CD4-positive, alpha-beta memory T cell (primary cell): ENCODE measurements around the gene ST7L. TPM values are rescaled to one million over a fixed set of nuclear protein-coding genes. Genes with fewer than 3 reads are reported as not detected.

Experiments used
- CTCF ChIA-PET: fragments of 350-600 bp; sonication (Branson Sonifier 250); formaldehyde crosslinking; loops from one replicate; lab custom pipeline; 2021; ENCODE audit warnings: inconsistent platforms; ENCODE audit not compliant: partially characterized antibody; lab: Charles Lee
- POLR2A ChIA-PET: fragments of 350-600 bp; sonication (Branson Sonifier 250); formaldehyde crosslinking; loops from one replicate; lab custom pipeline; 2021; ENCODE audit not compliant: partially characterized antibody; lab: Charles Lee
- DNase-seq, 5 donors: peaks; one replicate each; pipeline versions ENCODE4 v3.0.0 to v3.0.0-alpha.2; 2020 to 2022; ENCODE audit warnings: mixed read lengths in 1 of 5
- H3K27ac ChIP-seq: one replicate; pipeline ENCODE4 v1.7.0; 2013; ENCODE audit warnings: low read depth, low read length
- H3K27me3 ChIP-seq: 2 replicates; pipeline ENCODE4 v1.7.0; 2013; ENCODE audit warnings: mild to moderate bottlenecking, low read length, moderate library complexity; ENCODE audit not compliant: insufficient read depth
- H3K36me3 ChIP-seq: 2 replicates; pipeline ENCODE4 v1.7.0; 2013; ENCODE audit warnings: mild to moderate bottlenecking, low read length, moderate library complexity; ENCODE audit not compliant: insufficient read depth
- H3K4me1 ChIP-seq: 2 replicates; pipeline ENCODE4 v1.7.0; 2013; ENCODE audit warnings: mild to moderate bottlenecking, low read length, moderate library complexity; ENCODE audit not compliant: insufficient read depth
- H3K4me3 ChIP-seq, 2 donors: one replicate each; pipeline ENCODE4 v1.7.0; 2013; ENCODE audit warnings: low read length in 2 of 2, mild to moderate bottlenecking in 1 of 2
- H3K9me3 ChIP-seq, 2 donors: one replicate each; pipeline ENCODE4 v1.7.0; 2013; ENCODE audit warnings: low read length in 2 of 2, control low read depth in 1 of 2; ENCODE audit not compliant: control insufficient read depth in 1 of 2
- H3K27ac Mint-ChIP-seq, 7 donors: one replicate each; pipeline ENCODE4 v1.8.0; 2020 to 2021; ENCODE audit warnings: mixed read lengths in 7 of 7, mild to moderate bottlenecking in 6 of 7, inconsistent platforms in 3 of 7, moderate library complexity in 3 of 7
- H3K27me3 Mint-ChIP-seq, 2 donors: one replicate each; pipeline ENCODE4 v1.8.0; 2020 to 2021; ENCODE audit warnings: mixed read lengths in 2 of 2
- H3K36me3 Mint-ChIP-seq, 2 donors: one replicate each; pipeline ENCODE4 v1.8.0; 2020 to 2021; ENCODE audit warnings: mixed read lengths in 2 of 2, inconsistent platforms in 1 of 2, mild to moderate bottlenecking in 1 of 2
- H3K4me1 Mint-ChIP-seq, 4 donors: one replicate each; pipeline ENCODE4 v1.8.0; 2020 to 2021; ENCODE audit warnings: mixed read lengths in 4 of 4, mild to moderate bottlenecking in 1 of 4
- H3K4me3 Mint-ChIP-seq, 8 donors: one replicate each; pipeline ENCODE4 v1.8.0; 2020 to 2021; ENCODE audit warnings: mixed read lengths in 8 of 8, mild to moderate bottlenecking in 7 of 8, moderate library complexity in 6 of 8, inconsistent platforms in 3 of 8
- H3K9me3 Mint-ChIP-seq, 8 donors: one replicate each; pipeline ENCODE4 v1.8.0; 2020 to 2021; ENCODE audit warnings: mixed read lengths in 8 of 8, mild to moderate bottlenecking in 5 of 8, inconsistent platforms in 3 of 8, moderate library complexity in 1 of 8
- intact Hi-C: fragments of 100-400 bp; cut with micrococcal nuclease; formaldehyde crosslinking; loops from one replicate; pipeline ENCODE4 v1.15.1; 2023
- polyA plus RNA-seq, 2 donors: library from polyadenylated mRNA; unstranded; fragments of 300-500 nt; fragmentation: Illumina TruSeq; gene quantifications; one replicate each; pipeline ENCODE4 v1.2.3, GENCODE V29; 2021
- total RNA-seq, 2 experiments: library from RNA; stranded (reverse); gene quantifications; one replicate each; pipeline ENCODE4 v1.2.3, GENCODE V29; 2021

Gene ST7L
- total and polyA plus RNA-seq, 4 experiments from 2014 or later = 10.9 to 27.2 (median 19.1) TPM

- peaks cover 2 to 21% (median 10%) of the 10 kb centered on the region in 4 donors for H3K4me1 Mint-ChIP-seq
- DNase-seq = no peak
- peaks cover 18% of the 10 kb centered on the region for H3K4me1 ChIP-seq
- no peak overlapping the region for H3K4me3 ChIP-seq
- no peaks in the 10 kb centered on the region for H3K36me3 ChIP-seq
- peaks cover 32 to 39% of the 10 kb centered on the region in 2 donors for H3K27me3 Mint-ChIP-seq
- CTCF ChIA-PET = interaction anchor here (0.9 to 1.0 kb wide), 2 partner anchors 204 to 211 kb away, joined by 3 to 5 read pairs; partner anchors contain the start of gene PPM1J
- intact Hi-C loops = no loop called here
- POLR2A ChIA-PET = interaction anchor here (0.6 kb wide), 1 partner anchor 140 kb away, joined by 3 read pairs; no protein-coding TSS in a partner anchor
- H3K9me3 ChIP-seq = no peaks in the 10 kb centered on the region
- H3K27ac Mint-ChIP-seq = no peak overlapping the region
- no peaks in the 10 kb centered on the region for H3K36me3 Mint-ChIP-seq
- no peak overlapping the region for H3K4me3 Mint-ChIP-seq
- H3K9me3 Mint-ChIP-seq = no peaks in the 10 kb centered on the region
- H3K27ac ChIP-seq = no peak overlapping the region
- peaks cover 39% of the 10 kb centered on the region for H3K27me3 ChIP-seq
These were observed 114.8 kb downstream of the ST7L start for GRCh38 chr1:112504001-112504660.

- H3K36me3 ChIP-seq = no peaks in the 10 kb centered on the region
- peaks cover 39% of the 10 kb centered on the region for H3K27me3 ChIP-seq
- H3K27ac ChIP-seq = no peak overlapping the region
- intact Hi-C loops = loop anchor here (1.0 kb wide), 1 partner anchor 111 kb away; no protein-coding TSS in a partner anchor
- H3K27me3 Mint-ChIP-seq = peaks cover 39 to 47% of the 10 kb centered on the region in 2 donors
- no peaks in the 10 kb centered on the region for H3K36me3 Mint-ChIP-seq
- peaks cover 2 to 14% (median 8%) of the 10 kb centered on the region in 4 donors for H3K4me1 Mint-ChIP-seq
- H3K4me3 ChIP-seq = no peak overlapping the region
- peaks cover 12% of the 10 kb centered on the region for H3K4me1 ChIP-seq
- ChIA-PET POLR2A (interaction anchor here (1.4 to 1.8 kb wide), 3 partner anchors 172 to 212 kb away, joined by 6 to 7 read pairs (median 6); partner anchors contain the start of genes MOV10 and PPM1J), CTCF (interaction anchor here (0.9 to 4.1 kb wide), 13 partner anchors 10 to 213 kb away, joined by 3 to 73 read pairs (median 7); partner anchors contain the start of genes MOV10, PPM1J and RHOC)
- no peak overlapping the region for H3K27ac Mint-ChIP-seq
- H3K9me3 Mint-ChIP-seq = no peaks in the 10 kb centered on the region
- peak in 1 of 5 donors; percentile 3 for DNase-seq
- H3K9me3 ChIP-seq = no peaks in the 10 kb centered on the region
- peak overlapping the region in 6 of 8 donors; percentile 1 to 80 (median 50) for H3K4me3 Mint-ChIP-seq
These were observed 116.1 kb downstream of the ST7L start for GRCh38 chr1:112502826-112503225.

GRCh38 chr1:112501810-112502641, 116.9 kb downstream of the ST7L start:
- H3K27ac ChIP-seq = no peak overlapping the region
- no peaks in the 10 kb centered on the region for H3K9me3 Mint-ChIP-seq
- peaks cover 39% of the 10 kb centered on the region for H3K27me3 ChIP-seq
- H3K36me3 Mint-ChIP-seq = no peaks in the 10 kb centered on the region
- peak in 4 of 5 donors; percentile 30 to 51 (median 38) for DNase-seq
- peaks cover 43 to 51% of the 10 kb centered on the region in 2 donors for H3K27me3 Mint-ChIP-seq
- H3K27ac Mint-ChIP-seq = no peak overlapping the region
- no peaks in the 10 kb centered on the region for H3K36me3 ChIP-seq
- H3K4me3 ChIP-seq = peak overlapping the region; percentile 24 to 36
- H3K4me1 Mint-ChIP-seq = peaks cover 2 to 13% (median 5%) of the 10 kb centered on the region in 4 donors
- peaks cover 5% of the 10 kb centered on the region for H3K4me1 ChIP-seq
- ChIA-PET POLR2A (interaction anchor here (0.8 to 1.8 kb wide), 6 partner anchors 117 to 213 kb away, joined by 3 to 7 read pairs (median 6); partner anchors contain the start of genes MOV10, PPM1J and ST7L), CTCF (interaction anchor here (0.7 to 4.1 kb wide), 32 partner anchors 9 to 215 kb away, joined by 3 to 73 read pairs (median 4); partner anchors contain the start of genes MOV10, PPM1J and RHOC)
- intact Hi-C loops = loop anchor here (1.0 kb wide), 2 partner anchors 112 to 205 kb away; partner anchors contain the start of gene RHOC
- H3K4me3 Mint-ChIP-seq = peak overlapping the region; percentile 62 to 84 (median 75)
- no peaks in the 10 kb centered on the region for H3K9me3 ChIP-seq

GRCh38 chr1:112496290-112496689, 122.7 kb downstream of the ST7L start:
- no peaks in the 10 kb centered on the region for H3K9me3 Mint-ChIP-seq
- Histone ChIP-seq H3K36me3 (no peaks in the 10 kb centered on the region), H3K4me3 (no peak overlapping the region), H3K4me1 (no peaks in the 10 kb centered on the region), H3K27me3 (peaks cover 11% of the 10 kb centered on the region), H3K9me3 (no peaks in the 10 kb centered on the region), H3K27ac (no peak overlapping the region)
- CTCF ChIA-PET = interaction anchor here (1.4 kb wide), 1 partner anchor 212 kb away, joined by 3 read pairs; no protein-coding TSS in a partner anchor
- peaks cover 28 to 36% of the 10 kb centered on the region in 2 donors for H3K27me3 Mint-ChIP-seq
- H3K4me1 Mint-ChIP-seq = no peaks in the 10 kb centered on the region
- no peaks in the 10 kb centered on the region for H3K36me3 Mint-ChIP-seq
- DNase-seq = no peak
- H3K4me3 Mint-ChIP-seq = no peak overlapping the region
- H3K27ac Mint-ChIP-seq = no peak overlapping the region
- POLR2A ChIA-PET = no interaction called here
- intact Hi-C loops = no loop called here

- POLR2A ChIA-PET = no interaction called here
- no peaks in the 10 kb centered on the region for H3K27me3 ChIP-seq
- intact Hi-C loops = no loop called here
- no peaks in the 10 kb centered on the region for H3K36me3 Mint-ChIP-seq
- no peaks in the 10 kb centered on the region for H3K9me3 Mint-ChIP-seq
- H3K4me1 ChIP-seq = no peaks in the 10 kb centered on the region
- peak overlapping the region in 1 of 8 donors; percentile 33 for H3K4me3 Mint-ChIP-seq
- CTCF ChIA-PET = interaction anchor here (1.1 kb wide), 2 partner anchors 8 to 16 kb away, joined by 3 to 4 read pairs; no protein-coding TSS in a partner anchor
- peaks cover 21 to 28% of the 10 kb centered on the region in 2 donors for H3K27me3 Mint-ChIP-seq
- no peak for DNase-seq
- H3K27ac ChIP-seq = no peak overlapping the region
- H3K9me3 ChIP-seq = no peaks in the 10 kb centered on the region
- no peak overlapping the region for H3K4me3 ChIP-seq
- no peak overlapping the region for H3K27ac Mint-ChIP-seq
- no peaks in the 10 kb centered on the region for H3K4me1 Mint-ChIP-seq
- no peaks in the 10 kb centered on the region for H3K36me3 ChIP-seq
These were observed 125.6 kb downstream of the ST7L start for GRCh38 chr1:112493351-112493750.

- no peak for DNase-seq
- Mint-ChIP-seq H3K27me3 (peaks cover 17 to 21% of the 10 kb centered on the region in 2 donors), H3K4me3 (no peak overlapping the region), H3K36me3 (no peaks in the 10 kb centered on the region), H3K4me1 (no peaks in the 10 kb centered on the region), H3K9me3 (no peaks in the 10 kb centered on the region), H3K27ac (no peak overlapping the region)
- intact Hi-C loops = no loop called here
- no peaks in the 10 kb centered on the region for H3K9me3 ChIP-seq
- no peak overlapping the region for H3K27ac ChIP-seq
- no peaks in the 10 kb centered on the region for H3K4me1 ChIP-seq
- no peak overlapping the region for H3K4me3 ChIP-seq
- ChIA-PET POLR2A (interaction anchor here (0.5 kb wide), 1 partner anchor 1322 kb away, joined by 3 read pairs; no protein-coding TSS in a partner anchor), CTCF (interaction anchor here (0.6 to 1.7 kb wide), 5 partner anchors 10 to 29 kb away, joined by 3 to 6 read pairs (median 4); no protein-coding TSS in a partner anchor)
- no peaks in the 10 kb centered on the region for H3K27me3 ChIP-seq
- no peaks in the 10 kb centered on the region for H3K36me3 ChIP-seq
These were observed 126.9 kb downstream of the ST7L start for GRCh38 chr1:112492076-112492475.
